Hepatocyte (in vitro differentiated cells): Measurements from ENCODE around the gene ZNF35. TPM values are rescaled to one million over a fixed set of nuclear protein-coding genes. Genes with fewer than 3 reads are reported as not detected.

Source experiments
- DNase-seq: peaks from one replicate; pipeline ENCODE4 v3.0.0-alpha.2; 2016; ENCODE audit warnings: low spot score
- H2AFZ ChIP-seq: fragments of 200-600 bp; sonication (generic); 2 replicates; pipeline ENCODE4 v1.6.0; 2016; ENCODE audit warnings: antibody characterized with exemption, mild to moderate bottlenecking
- H3K27ac ChIP-seq: fragments of 200-600 bp; sonication (generic); 2 replicates; pipeline ENCODE4 v1.5.1; 2016; ENCODE audit warnings: mild to moderate bottlenecking
- H3K27me3 ChIP-seq: fragments of 200-600 bp; sonication (generic); 2 replicates; pipeline ENCODE4 v1.6.1; 2016
- H3K36me3 ChIP-seq: fragments of 200-600 bp; sonication (generic); replicated peaks from 2 replicates; pipeline ENCODE4 v1.5.1; 2016; ENCODE audit warnings: low read depth; ENCODE audit not compliant: insufficient read depth
- H3K4me1 ChIP-seq: fragments of 200-600 bp; sonication (generic); 2 replicates; pipeline ENCODE4 v1.5.1; 2016; ENCODE audit warnings: mild to moderate bottlenecking, moderate library complexity; ENCODE audit not compliant: insufficient read depth
- H3K4me2 ChIP-seq: fragments of 200-600 bp; sonication (generic); 2 replicates; pipeline ENCODE4 v1.6.0; 2016
- H3K4me3 ChIP-seq: fragments of 200-600 bp; sonication (generic); 2 replicates; pipeline ENCODE4 v1.5.1; 2016; ENCODE audit warnings: mild to moderate bottlenecking
- H3K79me2 ChIP-seq: fragments of 200-600 bp; sonication (generic); 2 replicates; pipeline ENCODE4 v1.6.0; 2017; ENCODE audit warnings: mild to moderate bottlenecking
- H3K9me2 ChIP-seq: fragments of 200-600 bp; sonication (generic); replicated peaks from 2 replicates; pipeline ENCODE4 v1.6.0; 2017; ENCODE audit warnings: mild to moderate bottlenecking; ENCODE audit not compliant: insufficient read depth
- H3K9me3 ChIP-seq: fragments of 200-600 bp; sonication (generic); 2 replicates; pipeline ENCODE4 v1.5.1; 2016; ENCODE audit warnings: low read depth, mild to moderate bottlenecking
- H4K20me1 ChIP-seq: fragments of 200-600 bp; sonication (generic); 2 replicates; pipeline ENCODE4 v1.6.0; 2016; ENCODE audit warnings: mild to moderate bottlenecking; ENCODE audit not compliant: insufficient read depth, poor library complexity, severe bottlenecking
- EZH2 ChIP-seq: fragments of 200-600 bp; sonication (generic); IDR thresholded peaks from 2 replicates; pipeline ENCODE4 v1.6.1; 2016; ENCODE audit warnings: antibody characterized with exemption, mild to moderate bottlenecking, borderline replicate concordance
- EZH2phosphoT487 ChIP-seq: fragments of 200-600 bp; sonication (generic); IDR thresholded peaks from one replicate; pipeline ENCODE4 v1.6.1; 2018; ENCODE audit warnings: antibody characterized with exemption, mild to moderate bottlenecking, low read depth, moderate library complexity; ENCODE audit not compliant: unreplicated experiment, severe bottlenecking
- WGBS: methylation state at CpG from one replicate; pipeline ENCODE4 v1.1.6; 2016; ENCODE audit warnings: low lambda C conversion rate; ENCODE audit errors: missing lambda C conversion rate; 5-methylcytosine and 5-hydroxymethylcytosine counted together
- polyA plus RNA-seq: library from polyadenylated mRNA; unstranded; fragments of >200 nt; fragmentation: Nextera tagmentation; extraction: Ambion mirVana; gene quantifications from 2 replicates; pipeline ENCODE4 v1.2.1, GENCODE V29; 2016
- total RNA-seq: library from RNA; depleted of rRNA; stranded (reverse); fragments of >200 nt; gene quantifications from 2 replicates; pipeline ENCODE4 v1.2.3, GENCODE V29; 2014
- TF ChIP-seq, protein P1 (sequence below): fragments of 200-600 bp; sonication (generic); IDR thresholded peaks from 2 replicates; pipeline ENCODE4 v1.5.1; 2016; ENCODE audit warnings: antibody characterized with exemption, mild to moderate bottlenecking; ENCODE audit not compliant: poor library complexity

Gene ZNF35
- total and polyA plus RNA-seq, 2 experiments from 2014 or later = 4.2 to 9.6 TPM

DNA sequence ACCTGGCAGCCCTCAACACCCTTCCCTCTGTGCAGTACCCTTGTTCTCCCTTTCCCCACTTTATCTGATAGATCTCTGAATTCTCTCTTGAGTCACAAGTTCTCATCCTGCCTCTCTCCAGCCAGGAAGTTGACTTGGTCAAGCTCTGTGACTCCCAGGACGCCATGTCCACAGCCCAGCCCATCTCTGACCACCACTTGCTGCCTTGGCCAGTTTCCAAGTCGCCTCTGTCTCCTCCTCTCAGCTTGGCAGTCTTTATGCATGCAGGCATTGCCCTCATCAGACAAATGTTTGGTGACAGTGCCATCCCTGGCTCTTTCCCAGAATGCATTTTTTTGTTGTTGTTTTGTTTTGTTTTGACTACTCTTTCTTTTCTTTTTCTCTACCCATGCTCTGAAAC is 25.7 kb downstream of the ZNF35 start:
- Histone ChIP-seq H3K27ac (no peak overlapping the region), H3K79me2 (no peaks in the 10 kb centered on the region), H4K20me1 (no peaks in the 10 kb centered on the region), H3K9me2 (no peaks in the 10 kb centered on the region), H2AFZ (no peak overlapping the region), H3K4me1 (no peaks in the 10 kb centered on the region), H3K4me3 (no peak overlapping the region), H3K27me3 (no peaks in the 10 kb centered on the region), H3K9me3 (no peaks in the 10 kb centered on the region), H3K4me2 (no peak overlapping the region), H3K36me3 (no peaks in the 10 kb centered on the region)
- TF ChIP-seq, protein P1, sequence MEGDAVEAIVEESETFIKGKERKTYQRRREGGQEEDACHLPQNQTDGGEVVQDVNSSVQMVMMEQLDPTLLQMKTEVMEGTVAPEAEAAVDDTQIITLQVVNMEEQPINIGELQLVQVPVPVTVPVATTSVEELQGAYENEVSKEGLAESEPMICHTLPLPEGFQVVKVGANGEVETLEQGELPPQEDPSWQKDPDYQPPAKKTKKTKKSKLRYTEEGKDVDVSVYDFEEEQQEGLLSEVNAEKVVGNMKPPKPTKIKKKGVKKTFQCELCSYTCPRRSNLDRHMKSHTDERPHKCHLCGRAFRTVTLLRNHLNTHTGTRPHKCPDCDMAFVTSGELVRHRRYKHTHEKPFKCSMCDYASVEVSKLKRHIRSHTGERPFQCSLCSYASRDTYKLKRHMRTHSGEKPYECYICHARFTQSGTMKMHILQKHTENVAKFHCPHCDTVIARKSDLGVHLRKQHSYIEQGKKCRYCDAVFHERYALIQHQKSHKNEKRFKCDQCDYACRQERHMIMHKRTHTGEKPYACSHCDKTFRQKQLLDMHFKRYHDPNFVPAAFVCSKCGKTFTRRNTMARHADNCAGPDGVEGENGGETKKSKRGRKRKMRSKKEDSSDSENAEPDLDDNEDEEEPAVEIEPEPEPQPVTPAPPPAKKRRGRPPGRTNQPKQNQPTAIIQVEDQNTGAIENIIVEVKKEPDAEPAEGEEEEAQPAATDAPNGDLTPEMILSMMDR = no peak
- TF ChIP-seq EZH2 (no peak), EZH2phosphoT487 (no peak)
- DNase-seq = no peak
- 71% methylated on average over 2 of the region's 2 CpGs for WGBS

DNA sequence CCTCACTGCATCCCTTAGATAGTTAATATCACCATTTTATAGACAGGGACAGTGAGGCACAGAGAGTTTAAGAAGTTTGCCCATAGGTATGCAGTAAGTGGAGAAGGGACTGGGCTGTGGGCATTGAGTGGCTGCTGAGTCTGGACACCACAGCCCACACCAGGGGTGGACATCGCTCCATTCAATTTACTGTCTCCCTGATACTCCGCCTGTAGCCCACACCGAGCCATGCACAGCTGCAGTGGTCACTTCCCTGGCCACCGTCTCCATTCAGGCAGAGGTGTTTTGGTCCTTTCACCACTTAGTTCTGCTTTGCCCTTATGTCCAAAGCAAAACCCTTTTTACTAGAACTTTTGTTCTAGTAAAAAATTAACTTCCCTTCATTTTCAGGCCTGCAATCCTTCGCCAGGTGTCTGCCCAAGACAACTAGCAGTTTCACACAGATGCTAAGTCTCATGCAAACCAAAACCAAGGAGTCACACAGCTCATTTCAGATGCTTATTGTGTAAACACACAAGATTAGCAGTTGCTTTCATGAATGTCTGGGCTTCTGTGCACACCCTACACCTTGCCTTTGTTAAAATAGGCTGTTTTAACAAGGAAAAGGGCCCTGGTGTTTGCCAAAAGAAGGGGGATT is 30.1 kb downstream of the ZNF35 start:
- Histone ChIP-seq H3K27me3 (no peaks in the 10 kb centered on the region), H3K4me3 (no peak overlapping the region), H3K79me2 (no peaks in the 10 kb centered on the region), H3K4me2 (no peak overlapping the region), H2AFZ (no peak overlapping the region), H3K9me3 (no peaks in the 10 kb centered on the region), H3K36me3 (no peaks in the 10 kb centered on the region), H3K4me1 (no peaks in the 10 kb centered on the region), H4K20me1 (no peaks in the 10 kb centered on the region), H3K9me2 (no peaks in the 10 kb centered on the region), H3K27ac (no peak overlapping the region)
- 86% methylated on average over 5 of the region's 5 CpGs for WGBS
- TF ChIP-seq, protein P1 = no peak
- TF ChIP-seq EZH2 (no peak), EZH2phosphoT487 (no peak)
- DNase-seq = no peak

DNA sequence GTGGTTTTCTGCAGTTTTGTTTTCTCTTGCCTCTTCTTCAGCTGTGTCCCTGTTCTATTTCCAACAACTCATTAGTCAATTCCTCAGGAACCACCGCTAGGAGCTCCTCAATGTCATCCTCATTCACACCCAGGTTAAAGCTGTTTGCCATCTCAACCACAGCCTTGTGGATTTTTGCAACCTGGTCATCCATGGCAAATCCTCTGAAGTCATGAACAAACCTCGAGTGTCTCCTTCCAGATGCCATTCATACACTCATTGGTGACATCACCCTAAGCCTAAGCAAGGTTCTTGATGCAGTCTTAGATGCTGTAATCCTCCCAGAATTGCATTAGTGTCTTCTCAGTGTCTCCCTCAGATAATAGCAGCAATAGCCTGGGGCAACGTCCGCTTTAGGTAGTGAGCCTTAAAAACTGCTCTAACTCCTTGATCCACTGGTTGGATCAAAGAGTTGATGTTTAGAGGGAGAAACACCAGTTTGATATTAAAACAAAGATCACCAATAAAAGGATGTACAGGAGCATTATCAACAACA is 32.5 kb downstream of the ZNF35 start:
- H3K4me3 ChIP-seq = no peak overlapping the region
- DNase-seq = no peak
- 83% methylated on average over 4 of the region's 4 CpGs for WGBS
- no peaks in the 10 kb centered on the region for H3K27me3 ChIP-seq
- no peaks in the 10 kb centered on the region for H3K4me1 ChIP-seq
- H3K9me3 ChIP-seq = no peaks in the 10 kb centered on the region
- no peak overlapping the region for H2AFZ ChIP-seq
- H3K27ac ChIP-seq = no peak overlapping the region
- H3K36me3 ChIP-seq = no peaks in the 10 kb centered on the region
- H4K20me1 ChIP-seq = no peaks in the 10 kb centered on the region
- H3K4me2 ChIP-seq = no peak overlapping the region
- H3K79me2 ChIP-seq = no peaks in the 10 kb centered on the region
- TF ChIP-seq, protein P1 = no peak
- TF ChIP-seq EZH2phosphoT487 (no peak), EZH2 (no peak)
- H3K9me2 ChIP-seq = no peaks in the 10 kb centered on the region
